A673 (cell line): Measurements from ENCODE around the gene FRY.

ENCODE experiments used
- EZH2 ChIP-seq: fragments of 200-600 bp; sonication (generic); IDR thresholded peaks from 2 replicates; pipeline ENCODE4 v1.6.1; 2017; ENCODE audit warnings: borderline replicate concordance, low read depth, mild to moderate bottlenecking, mixed read lengths, antibody characterized with exemption, low read length; ENCODE audit not compliant: poor library complexity, severe bottlenecking
- TF ChIP-seq, protein P1 (sequence below): fragments of 300-800, 200-600 bp; sonication (generic); conservative IDR thresholded peaks from 2 replicates; pipeline ENCODE4 v1.5.1; 2017; ENCODE audit warnings: low read depth, mild to moderate bottlenecking, antibody characterized with exemption, low read length, moderate library complexity, mixed read lengths

DNA sequence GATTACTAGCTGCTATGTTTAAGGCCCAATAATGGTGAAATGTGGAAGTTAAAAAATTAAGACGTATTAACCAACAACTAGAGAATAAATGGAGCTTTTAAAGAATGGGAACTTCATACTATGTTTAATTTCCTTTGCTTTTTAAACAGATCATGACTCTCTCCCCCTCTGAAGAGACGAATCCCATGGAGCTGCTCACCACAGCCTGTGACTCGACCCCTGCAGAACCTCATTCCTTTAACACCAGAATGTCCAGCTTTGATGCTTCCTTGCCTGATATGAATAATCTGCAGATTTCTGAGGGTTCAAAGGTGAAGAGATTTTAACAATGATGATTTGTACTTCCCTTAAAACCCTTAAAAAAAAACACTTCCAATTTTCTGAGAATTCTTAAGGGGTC, 230.6 kb downstream of the FRY start:
- no peak for TF ChIP-seq EZH2
- TF ChIP-seq, protein P1, sequence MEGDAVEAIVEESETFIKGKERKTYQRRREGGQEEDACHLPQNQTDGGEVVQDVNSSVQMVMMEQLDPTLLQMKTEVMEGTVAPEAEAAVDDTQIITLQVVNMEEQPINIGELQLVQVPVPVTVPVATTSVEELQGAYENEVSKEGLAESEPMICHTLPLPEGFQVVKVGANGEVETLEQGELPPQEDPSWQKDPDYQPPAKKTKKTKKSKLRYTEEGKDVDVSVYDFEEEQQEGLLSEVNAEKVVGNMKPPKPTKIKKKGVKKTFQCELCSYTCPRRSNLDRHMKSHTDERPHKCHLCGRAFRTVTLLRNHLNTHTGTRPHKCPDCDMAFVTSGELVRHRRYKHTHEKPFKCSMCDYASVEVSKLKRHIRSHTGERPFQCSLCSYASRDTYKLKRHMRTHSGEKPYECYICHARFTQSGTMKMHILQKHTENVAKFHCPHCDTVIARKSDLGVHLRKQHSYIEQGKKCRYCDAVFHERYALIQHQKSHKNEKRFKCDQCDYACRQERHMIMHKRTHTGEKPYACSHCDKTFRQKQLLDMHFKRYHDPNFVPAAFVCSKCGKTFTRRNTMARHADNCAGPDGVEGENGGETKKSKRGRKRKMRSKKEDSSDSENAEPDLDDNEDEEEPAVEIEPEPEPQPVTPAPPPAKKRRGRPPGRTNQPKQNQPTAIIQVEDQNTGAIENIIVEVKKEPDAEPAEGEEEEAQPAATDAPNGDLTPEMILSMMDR: no peak
